ENCODE data around the gene DESI1.
"Not testable (repeated sequence)": the region's sequence is repeated elsewhere in the genome, so short reads cannot be mapped to it uniquely, and the experiment has no call there.

Gene DESI1

GRCh38 chr22:41634610-41635009 lies 13.8 kb upstream of the DESI1 start:
- DNase-seq (ENCODE audit: low spot score): not testable (repeated sequence)

- DNase-seq (ENCODE audit: low spot score): not testable (repeated sequence)
These were observed 10.8 kb upstream of the DESI1 start for GRCh38 chr22:41631615-41632014.

GRCh38 chr22:41631115-41631514 lies 10.3 kb upstream of the DESI1 start:
- DNase-seq (ENCODE audit: low spot score): not testable (repeated sequence)

DNA sequence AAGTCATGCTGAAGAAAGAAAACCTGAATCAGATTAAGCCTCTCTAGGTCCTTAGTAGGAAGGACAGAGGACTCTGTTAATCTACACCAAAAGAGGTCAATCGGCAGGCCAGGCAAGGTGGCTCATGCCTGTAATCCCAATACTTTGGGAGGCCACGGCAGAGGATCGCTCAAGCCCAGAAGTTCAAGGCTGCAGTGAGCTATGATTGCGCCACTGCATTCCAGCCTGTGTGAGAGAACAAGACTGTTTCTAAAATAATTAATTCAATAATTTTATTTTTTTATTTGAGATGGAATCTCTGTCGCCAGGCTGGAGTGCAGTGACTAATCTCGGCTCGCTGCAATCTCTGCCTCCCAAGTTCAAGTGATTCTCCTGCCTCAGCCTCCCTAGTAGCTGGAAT lies 4.7 kb upstream of the DESI1 start:
- DNase-seq (ENCODE audit: low spot score): no peak

DNA sequence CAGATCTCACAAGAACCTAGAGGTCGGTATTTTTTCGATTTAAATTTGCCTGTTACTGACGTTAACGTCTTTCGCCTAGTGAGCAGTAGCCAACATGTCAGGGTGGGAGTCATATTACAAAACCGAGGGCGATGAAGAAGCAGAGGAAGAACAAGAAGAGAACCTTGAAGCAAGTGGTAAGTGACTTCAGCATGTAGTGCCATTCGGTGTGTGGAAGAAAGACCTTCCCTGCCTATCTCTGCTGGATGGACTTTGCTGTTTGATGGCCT lies 1.0 kb upstream of the DESI1 start:
- no peak for DNase-seq (ENCODE audit: low spot score)

GRCh38 chr22:41621099-41621910 lies 462 bp upstream of the DESI1 start, which contains the start of gene XRCC6:
Gene XRCC6, plus strand, starts transcription at chr22:41621295. Its CDS starts 710 bp downstream, at chr22:41622005.
- DNase-seq (ENCODE audit: low spot score): peak; percentile 100

DNA sequence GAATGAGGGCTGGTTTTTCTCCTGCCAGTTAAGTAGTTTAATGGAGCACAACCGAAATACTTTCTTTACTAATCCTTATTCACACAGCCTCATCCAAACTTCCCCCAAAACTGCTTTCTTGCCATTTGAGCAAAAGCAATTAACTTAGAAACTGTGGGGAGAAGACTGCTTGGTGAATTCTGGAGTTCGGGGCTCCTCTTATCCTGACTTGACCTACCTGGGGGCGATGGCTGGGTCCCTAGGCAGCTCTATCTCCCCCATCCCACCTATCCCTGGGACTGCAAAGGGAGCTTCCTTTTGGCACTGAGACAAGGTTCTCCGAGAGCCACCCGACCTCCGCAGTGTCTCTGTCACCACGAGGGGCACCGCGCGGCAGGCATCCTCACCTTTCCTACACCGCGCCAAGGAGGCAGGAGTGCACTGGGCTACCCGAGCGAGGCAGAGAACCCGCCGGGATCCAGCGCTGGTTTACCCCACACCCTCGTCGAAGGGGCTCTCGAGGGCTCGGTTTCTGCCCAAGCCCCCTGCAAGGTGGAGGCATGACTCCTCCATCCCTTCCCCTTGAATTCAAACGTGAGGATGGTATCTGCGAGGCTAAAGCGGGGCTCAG lies 759 bp downstream of the DESI1 start:
- DNase-seq (ENCODE audit: low spot score): peak; percentile 42

DNA sequence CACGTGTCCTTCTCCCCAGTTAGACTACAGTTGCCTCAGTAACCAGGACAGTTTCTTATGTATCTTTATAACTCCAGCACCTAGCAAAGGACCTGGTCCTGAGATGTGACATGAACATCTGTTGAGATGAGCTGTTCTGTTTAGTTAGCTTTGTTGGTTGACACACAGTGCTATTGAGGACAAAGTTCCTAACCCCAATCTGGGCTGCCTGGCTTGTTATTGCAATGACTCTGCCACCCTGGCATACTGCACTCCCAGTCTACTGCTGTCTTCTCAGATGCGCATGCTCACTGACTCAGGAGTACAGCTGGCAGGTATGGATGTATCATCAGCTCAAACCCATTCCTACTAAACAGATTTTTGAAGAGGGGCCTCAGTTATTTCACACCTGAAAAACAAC lies 7.4 kb downstream of the DESI1 start:
- no peak for DNase-seq (ENCODE audit: low spot score)

DNA sequence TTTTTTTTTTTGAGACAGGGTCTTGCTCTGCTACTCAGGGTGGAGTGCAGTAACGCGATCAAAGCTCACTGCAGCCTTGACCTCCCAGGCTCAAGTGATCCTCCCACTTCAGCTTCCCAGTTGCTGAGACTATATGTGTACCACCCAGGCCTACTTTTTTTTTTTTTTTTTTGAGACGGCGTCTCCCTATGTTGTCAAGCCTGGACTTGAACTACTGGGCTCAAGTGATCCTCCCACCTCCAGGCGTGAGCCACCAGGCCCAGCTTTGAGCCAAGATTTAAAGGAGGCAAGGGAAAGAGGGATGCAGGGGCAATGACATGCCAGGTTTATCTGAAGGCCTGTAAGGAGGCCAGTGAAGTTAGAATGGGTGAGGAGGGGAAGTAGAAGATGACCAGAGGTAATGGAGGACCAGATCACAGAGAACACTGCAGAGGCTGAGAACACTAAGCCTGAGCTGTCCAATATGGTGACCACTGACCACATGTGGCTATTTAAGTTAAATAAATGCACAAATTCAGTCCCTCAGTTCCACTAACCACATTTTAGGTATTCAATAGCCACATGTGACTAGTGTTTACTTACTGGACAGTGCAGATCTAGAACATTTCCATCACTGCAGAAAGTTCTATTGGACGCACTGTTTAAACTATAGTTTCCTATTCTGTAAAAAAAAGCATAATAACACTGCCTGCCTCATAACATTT lies 8.1 kb downstream of the DESI1 start:
- no peak for DNase-seq (ENCODE audit: low spot score)

- no peak for DNase-seq (ENCODE audit: low spot score)
These were observed 12.5 kb downstream of the DESI1 start for GRCh38 chr22:41608386-41608785.

DNA sequence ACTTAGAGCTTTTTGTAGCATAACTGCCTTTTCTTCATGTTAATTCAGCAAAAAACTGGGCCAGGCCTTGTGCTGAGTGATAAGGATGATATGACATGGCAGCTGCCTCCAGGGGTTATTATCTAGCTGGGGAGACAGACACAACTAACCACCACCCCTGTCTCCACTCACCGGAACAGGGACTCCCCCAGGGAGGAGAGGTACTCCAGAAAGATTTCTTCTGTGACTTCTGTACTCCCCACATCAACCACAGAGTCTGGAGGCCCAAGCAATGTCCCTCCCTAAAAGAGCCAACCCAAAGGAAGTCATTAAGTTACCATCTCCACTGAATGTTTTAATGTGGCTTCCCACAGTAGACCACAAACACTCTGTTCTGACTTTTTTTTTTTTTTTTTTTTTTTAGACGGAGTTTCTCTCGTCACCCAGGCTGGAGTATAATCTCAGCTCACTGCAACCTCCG lies 16.9 kb downstream of the DESI1 start:
- peak; percentile 85 for DNase-seq (ENCODE audit: low spot score)

- no peak for DNase-seq (ENCODE audit: low spot score)
These were observed 19.9 kb downstream of the DESI1 start for GRCh38 chr22:41600976-41601375.

DNA sequence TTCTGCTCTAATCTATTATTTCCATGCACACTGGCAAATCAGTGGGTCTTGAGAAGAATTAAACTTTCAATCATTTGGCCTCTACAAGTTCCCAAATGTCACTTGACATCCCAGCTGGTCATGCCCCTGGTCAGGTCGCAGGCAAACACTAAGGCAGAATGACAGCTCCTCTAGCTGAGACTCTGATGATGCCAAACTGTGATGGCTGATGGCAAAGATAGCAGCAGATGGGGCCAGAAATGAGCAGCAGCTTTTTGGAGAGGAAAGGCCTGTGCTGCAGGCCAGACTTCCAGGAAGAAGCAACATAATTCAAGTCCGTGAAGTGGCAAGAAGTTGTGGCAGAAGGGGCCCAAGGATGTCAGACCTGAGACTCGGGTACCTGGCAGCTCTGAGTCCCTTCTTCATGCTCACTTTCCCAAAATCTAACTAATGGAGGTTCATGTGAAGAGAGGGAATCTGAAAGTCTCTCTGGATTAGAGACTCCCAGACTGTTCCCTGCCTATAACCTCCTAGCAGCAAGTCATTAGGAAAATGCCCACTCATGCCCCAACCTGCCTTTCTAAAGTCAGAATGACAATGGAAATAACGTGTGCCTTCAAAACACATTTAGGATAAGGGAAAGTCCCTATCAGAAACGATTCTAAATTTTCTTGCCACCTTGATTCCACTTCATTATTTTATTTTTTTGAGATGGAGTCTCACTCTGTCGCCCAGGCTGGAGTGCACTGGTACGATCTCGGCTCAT lies 21.8 kb downstream of the DESI1 start:
- no peak for DNase-seq (ENCODE audit: low spot score)

GRCh38 chr22:41598081-41598480 lies 22.8 kb downstream of the DESI1 start:
- no peak for DNase-seq (ENCODE audit: low spot score)

- DNase-seq (ENCODE audit: low spot score): no peak
These were observed 23.2 kb downstream of the DESI1 start for GRCh38 chr22:41597635-41597953.

DNA sequence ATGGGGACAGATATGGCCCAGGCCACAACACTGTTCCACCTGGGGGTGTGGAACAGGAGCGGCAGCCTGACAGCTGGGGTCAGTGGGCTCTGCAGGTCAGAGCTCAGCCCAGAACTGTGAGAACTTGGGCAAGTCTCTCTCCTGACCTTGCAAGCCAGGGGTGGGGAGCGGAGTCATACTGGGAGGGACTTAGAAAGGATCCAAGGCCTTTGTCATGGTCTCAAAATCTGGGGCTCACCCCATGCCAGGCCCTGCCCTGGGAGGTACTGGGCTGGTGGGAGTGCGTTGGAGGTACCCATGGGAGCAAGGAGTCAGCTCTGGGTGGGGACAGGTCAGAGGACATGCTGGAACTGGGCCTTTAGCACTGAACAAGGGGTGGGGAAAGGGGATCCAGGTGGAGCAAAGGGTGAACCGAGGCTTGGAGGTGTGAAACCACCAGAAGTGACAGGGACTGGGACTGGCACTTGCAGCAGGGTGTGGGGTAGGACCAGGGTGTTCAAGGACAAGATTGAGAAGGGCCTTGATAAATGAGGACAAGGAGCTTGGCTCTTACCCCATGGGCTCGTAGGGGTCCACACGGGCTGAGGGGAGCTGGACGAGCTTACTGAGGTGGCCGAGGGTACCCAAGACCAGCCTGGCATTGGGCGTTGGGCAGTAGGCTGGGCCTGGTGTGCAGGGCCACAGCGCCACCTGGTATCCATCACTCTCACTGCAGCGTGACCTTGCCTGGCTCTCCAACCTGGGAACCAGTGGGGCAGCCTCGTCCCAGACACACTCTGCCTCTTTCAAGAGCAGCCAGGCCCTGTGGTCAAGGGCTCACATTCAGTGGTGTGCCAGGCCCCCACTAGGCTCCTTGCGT lies 23.8 kb downstream of the DESI1 start:
- DNase-seq (ENCODE audit: low spot score): no peak

DNA sequence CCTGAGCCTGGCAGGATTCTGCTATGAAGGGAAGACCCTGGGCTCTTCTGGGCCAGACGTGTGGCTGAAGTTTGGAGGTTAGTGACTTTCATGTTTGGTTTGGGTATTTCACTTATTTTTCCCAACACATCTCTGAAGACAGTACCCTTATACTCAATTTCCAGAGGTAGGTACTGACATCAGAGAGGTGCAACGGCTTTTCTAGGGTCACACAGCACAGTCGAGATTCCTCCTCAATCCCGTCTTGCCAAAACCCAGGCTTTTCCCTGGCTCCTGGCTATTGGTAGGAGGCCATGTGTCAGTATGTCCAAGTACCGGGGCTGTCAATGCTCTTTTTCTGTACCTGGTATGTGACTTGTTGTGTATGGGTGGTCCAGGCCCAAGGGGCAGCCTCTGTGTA lies 25.1 kb downstream of the DESI1 start:
- DNase-seq (ENCODE audit: low spot score): no peak

- DNase-seq (ENCODE audit: low spot score): not testable (repeated sequence)
These were observed 27.4 kb downstream of the DESI1 start for GRCh38 chr22:41593336-41593960.

- peak; percentile 100 for DNase-seq (ENCODE audit: low spot score)
These were observed 31.2 kb downstream of the DESI1 start, which contains the start of gene PMM1 for GRCh38 chr22:41589391-41590241. Gene PMM1, minus strand, starts transcription at chr22:41589840. Its CDS starts 35 bp downstream, at chr22:41589805.

DNA sequence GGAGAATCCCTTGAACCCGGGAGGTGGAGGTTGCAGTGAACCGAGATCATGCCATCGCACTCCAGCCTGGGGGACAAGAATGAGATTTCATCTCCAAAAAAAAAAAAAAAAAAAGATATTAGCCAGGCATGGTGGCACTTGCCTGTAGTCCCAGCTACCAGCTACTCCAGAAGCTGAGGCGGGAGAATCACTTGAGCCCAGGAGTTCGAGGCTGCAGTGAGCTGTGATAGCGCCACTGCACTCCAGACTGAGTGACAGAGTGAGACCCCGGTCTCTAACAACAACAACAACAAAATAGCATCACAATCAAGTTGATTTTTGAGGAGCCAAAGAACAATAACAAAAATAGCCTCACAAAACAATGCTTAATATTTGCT lies 33.5 kb downstream of the DESI1 start:
- DNase-seq (ENCODE audit: low spot score): no peak
